PC-3 (cell line): ENCODE results near the gene TRPM2. TPM values are rescaled to one million over a fixed set of nuclear protein-coding genes. Genes with fewer than 3 reads are reported as not detected.

Source experiments
- ATAC-seq: fragments of 200-7000 bp; cut with Tn5 transposase; 2 replicates; pipeline ENCODE4 v1.9.1; 2020; ENCODE audit warnings: mild to moderate bottlenecking, moderate library complexity
- BruUV-seq: library from RNA; stranded (reverse); fragments of 400-500 nt; replicated peaks from 2 replicates; lab custom pipeline; 2021; lab: Mats Ljungman, UMichigan
- CTCF ChIA-PET: fragments of 300-600 bp; sonication (Branson Sonifier 250); formaldehyde crosslinking; loops from one replicate; lab custom pipeline; 2022; ENCODE audit warnings: antibody characterized with exemption; lab: Charles Lee
- POLR2A ChIA-PET: fragments of 300-600 bp; sonication (Branson Sonifier 250); formaldehyde crosslinking; loops from one replicate; lab custom pipeline; 2022; ENCODE audit warnings: antibody characterized with exemption; ENCODE audit not compliant: unreplicated experiment; lab: Charles Lee
- DNase-seq: peaks from one replicate; pipeline ENCODE4 v3.0.0-alpha.2; 2015
- H2AFZ ChIP-seq: fragments of 300-600 bp; sonication (generic); 2 replicates; pipeline ENCODE4 v1.6.0; 2016; ENCODE audit warnings: antibody characterized with exemption, low read length
- H3F3A ChIP-seq: fragments of 300-600 bp; sonication (generic); one replicate; pipeline ENCODE4 v1.6.0; 2017; ENCODE audit warnings: antibody characterized with exemption, low read length, control low read depth, mild to moderate bottlenecking; ENCODE audit not compliant: unreplicated experiment
- H3K27ac ChIP-seq: fragments of 300-600 bp; sonication (generic); 2 replicates; pipeline ENCODE4 v1.5.1; 2016; ENCODE audit warnings: mild to moderate bottlenecking, low read length
- H3K27me3 ChIP-seq: fragments of 300-600 bp; sonication (generic); 2 replicates; pipeline ENCODE4 v1.6.1; 2016; ENCODE audit warnings: low read length, mixed read lengths
- H3K36me3 ChIP-seq: fragments of 300-600 bp; sonication (generic); 2 replicates; pipeline ENCODE4 v1.6.1; 2016; ENCODE audit warnings: low read depth, mixed run types, low read length, mixed read lengths
- H3K4me1 ChIP-seq: fragments of 300-600 bp; sonication (generic); 2 replicates; pipeline ENCODE4 v1.5.1; 2016; ENCODE audit warnings: low read length; ENCODE audit not compliant: insufficient read depth
- H3K4me2 ChIP-seq: fragments of 300-600 bp; sonication (generic); 2 replicates; pipeline ENCODE4 v1.6.0; 2016; ENCODE audit warnings: low read length
- H3K4me3 ChIP-seq: fragments of 300-600 bp; sonication (generic); 2 replicates; pipeline ENCODE4 v1.5.1; 2016; ENCODE audit warnings: mild to moderate bottlenecking, low read length, mixed read lengths
- H3K79me2 ChIP-seq: fragments of 300-600 bp; sonication (generic); 2 replicates; pipeline ENCODE4 v1.6.1; 2017; ENCODE audit warnings: low read length, mixed read lengths
- H3K9ac ChIP-seq: fragments of 300-600 bp; sonication (generic); 2 replicates; pipeline ENCODE4 v1.6.0; 2016; ENCODE audit warnings: mild to moderate bottlenecking, low read length
- H3K9me2 ChIP-seq: fragments of 300-600 bp; sonication (generic); replicated peaks from 2 replicates; pipeline ENCODE4 v1.6.1; 2016; ENCODE audit warnings: mixed run types, low read length, mixed read lengths
- H3K9me3 ChIP-seq: fragments of 300-600 bp; sonication (generic); 2 replicates; pipeline ENCODE4 v1.6.1; 2016; ENCODE audit warnings: low read length, mixed read lengths
- H4K20me1 ChIP-seq: fragments of 300-600 bp; sonication (generic); 2 replicates; pipeline ENCODE4 v1.6.1; 2016; ENCODE audit warnings: low read length, mixed read lengths
- EZH2 ChIP-seq: fragments of 300-600 bp; sonication (generic); IDR thresholded peaks from one replicate; pipeline ENCODE4 v1.6.1; 2017; ENCODE audit warnings: antibody characterized with exemption, mild to moderate bottlenecking, low read length; ENCODE audit not compliant: unreplicated experiment
- EZH2phosphoT487 ChIP-seq: fragments of 300-600 bp; sonication (generic); IDR thresholded peaks from 2 replicates; pipeline ENCODE4 v1.6.1; 2018; ENCODE audit warnings: mild to moderate bottlenecking, antibody characterized with exemption, low read length, borderline replicate concordance
- intact Hi-C: fragments of 100-400 bp; cut with micrococcal nuclease; formaldehyde crosslinking; loops from 2 replicates; pipeline ENCODE4 v1.9.0; 2023
- total RNA-seq: library from RNA; depleted of rRNA; stranded (reverse); fragments of >200 nt; gene quantifications from 2 replicates; pipeline ENCODE4 v1.2.3, GENCODE V29; 2014
- TF ChIP-seq, protein P1 (sequence below): fragments of 300-600 bp; sonication (generic); conservative IDR thresholded peaks from 2 replicates; pipeline ENCODE4 v1.5.1; 2017; ENCODE audit warnings: antibody characterized with exemption, low read depth, mild to moderate bottlenecking, low read length

TRPM2 gene
- total RNA-seq, 1 experiment from 2014 or later, result 50.0 TPM

DNA sequence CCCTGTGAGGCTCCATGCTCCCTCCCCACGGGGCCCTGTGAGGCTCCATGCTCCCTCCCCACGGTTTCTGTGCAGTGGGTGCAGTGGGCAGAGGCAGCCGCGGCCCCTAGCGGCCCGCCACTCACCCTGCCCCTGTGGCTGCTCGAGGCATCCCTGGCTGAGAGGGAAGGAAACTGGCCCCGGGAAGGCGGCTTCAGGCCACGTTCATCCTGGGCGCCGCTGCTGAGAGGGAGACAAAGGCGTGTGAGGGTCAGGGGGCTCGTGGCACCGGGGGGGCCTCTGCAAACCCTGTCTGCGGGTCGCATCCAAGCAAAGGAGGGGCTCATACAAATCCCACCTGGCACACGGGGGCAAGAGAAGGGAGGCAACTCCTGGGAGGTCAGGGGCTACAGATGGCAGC, 22.7 kb upstream of the TRPM2 start:
- Histone ChIP-seq H3K36me3 (peaks cover 5% of the 10 kb centered on the region; the same call in 1 of the 2 replicates), H3K4me2 (no peak overlapping the region), H4K20me1 (no peaks in the 10 kb centered on the region), H3K27me3 (no peaks in the 10 kb centered on the region), H3K27ac (no peak overlapping the region), H3K9ac (no peak overlapping the region), H3K79me2 (no peaks in the 10 kb centered on the region), H3K9me2 (no peaks in the 10 kb centered on the region), H3K9me3 (no peaks in the 10 kb centered on the region), H3F3A (no peaks in the 10 kb centered on the region), H3K4me3 (no peak overlapping the region), H2AFZ (no peak overlapping the region), H3K4me1 (no peaks in the 10 kb centered on the region)
- ChIA-PET CTCF (interaction anchor here (0.6 kb wide), 1 partner anchor 8 kb away, joined by 3 read pairs; the partner anchor contains the start of gene CFAP410), POLR2A (no interaction called here)
- intact Hi-C loops, result loop anchor here (10.0 kb wide), 1 partner anchor 124 kb away; the partner anchor contains the start of gene LRRC3
- ATAC-seq, result no peak
- BruUV-seq, result no TSS peak
- TF ChIP-seq, protein P1, sequence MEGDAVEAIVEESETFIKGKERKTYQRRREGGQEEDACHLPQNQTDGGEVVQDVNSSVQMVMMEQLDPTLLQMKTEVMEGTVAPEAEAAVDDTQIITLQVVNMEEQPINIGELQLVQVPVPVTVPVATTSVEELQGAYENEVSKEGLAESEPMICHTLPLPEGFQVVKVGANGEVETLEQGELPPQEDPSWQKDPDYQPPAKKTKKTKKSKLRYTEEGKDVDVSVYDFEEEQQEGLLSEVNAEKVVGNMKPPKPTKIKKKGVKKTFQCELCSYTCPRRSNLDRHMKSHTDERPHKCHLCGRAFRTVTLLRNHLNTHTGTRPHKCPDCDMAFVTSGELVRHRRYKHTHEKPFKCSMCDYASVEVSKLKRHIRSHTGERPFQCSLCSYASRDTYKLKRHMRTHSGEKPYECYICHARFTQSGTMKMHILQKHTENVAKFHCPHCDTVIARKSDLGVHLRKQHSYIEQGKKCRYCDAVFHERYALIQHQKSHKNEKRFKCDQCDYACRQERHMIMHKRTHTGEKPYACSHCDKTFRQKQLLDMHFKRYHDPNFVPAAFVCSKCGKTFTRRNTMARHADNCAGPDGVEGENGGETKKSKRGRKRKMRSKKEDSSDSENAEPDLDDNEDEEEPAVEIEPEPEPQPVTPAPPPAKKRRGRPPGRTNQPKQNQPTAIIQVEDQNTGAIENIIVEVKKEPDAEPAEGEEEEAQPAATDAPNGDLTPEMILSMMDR, result no peak
- no peak for TF ChIP-seq EZH2phosphoT487
- TF ChIP-seq EZH2, result no peak
- DNase-seq, result no peak

DNA sequence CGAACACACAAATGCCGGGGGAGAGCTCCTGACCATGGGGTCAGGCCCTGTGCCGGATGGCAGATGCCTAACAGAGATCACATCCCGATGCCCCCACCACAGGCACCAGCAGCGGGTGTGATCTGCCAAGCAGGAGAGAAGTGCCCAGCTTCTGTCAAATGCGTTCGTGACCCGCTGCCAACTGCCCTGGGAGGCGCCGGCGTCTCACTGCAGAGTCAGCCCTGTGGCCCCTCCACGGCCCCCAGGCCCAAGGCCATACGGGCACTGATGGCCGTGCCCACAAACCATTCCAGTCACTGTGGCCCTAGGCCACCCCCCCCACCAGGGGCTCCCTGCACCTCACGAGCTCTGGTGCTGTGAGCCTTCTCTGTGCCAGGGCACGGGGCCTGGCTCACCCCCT, 22.2 kb upstream of the TRPM2 start:
- H3K9me3 ChIP-seq, result no peaks in the 10 kb centered on the region
- H3K9me2 ChIP-seq, result no peaks in the 10 kb centered on the region
- no peak for DNase-seq
- no peak for ATAC-seq
- intact Hi-C loops, result loop anchor here (10.0 kb wide), 1 partner anchor 124 kb away; the partner anchor contains the start of gene LRRC3
- no peak overlapping the region for H2AFZ ChIP-seq
- no peak overlapping the region for H3K4me3 ChIP-seq
- no peak for TF ChIP-seq EZH2phosphoT487
- TF ChIP-seq, protein P1, result no peak
- no peak for TF ChIP-seq EZH2
- no peak overlapping the region for H3K9ac ChIP-seq
- no peaks in the 10 kb centered on the region for H3K4me1 ChIP-seq
- H3K4me2 ChIP-seq, result no peak overlapping the region
- H3K27ac ChIP-seq, result no peak overlapping the region
- no peaks in the 10 kb centered on the region for H3F3A ChIP-seq
- CTCF ChIA-PET, result no interaction called here
- H3K79me2 ChIP-seq, result no peaks in the 10 kb centered on the region
- POLR2A ChIA-PET, result no interaction called here
- H4K20me1 ChIP-seq, result no peaks in the 10 kb centered on the region
- H3K36me3 ChIP-seq, result no peaks in the 10 kb centered on the region; the same call in 1 of the 2 replicates
- no TSS peak for BruUV-seq
- no peaks in the 10 kb centered on the region for H3K27me3 ChIP-seq

DNA sequence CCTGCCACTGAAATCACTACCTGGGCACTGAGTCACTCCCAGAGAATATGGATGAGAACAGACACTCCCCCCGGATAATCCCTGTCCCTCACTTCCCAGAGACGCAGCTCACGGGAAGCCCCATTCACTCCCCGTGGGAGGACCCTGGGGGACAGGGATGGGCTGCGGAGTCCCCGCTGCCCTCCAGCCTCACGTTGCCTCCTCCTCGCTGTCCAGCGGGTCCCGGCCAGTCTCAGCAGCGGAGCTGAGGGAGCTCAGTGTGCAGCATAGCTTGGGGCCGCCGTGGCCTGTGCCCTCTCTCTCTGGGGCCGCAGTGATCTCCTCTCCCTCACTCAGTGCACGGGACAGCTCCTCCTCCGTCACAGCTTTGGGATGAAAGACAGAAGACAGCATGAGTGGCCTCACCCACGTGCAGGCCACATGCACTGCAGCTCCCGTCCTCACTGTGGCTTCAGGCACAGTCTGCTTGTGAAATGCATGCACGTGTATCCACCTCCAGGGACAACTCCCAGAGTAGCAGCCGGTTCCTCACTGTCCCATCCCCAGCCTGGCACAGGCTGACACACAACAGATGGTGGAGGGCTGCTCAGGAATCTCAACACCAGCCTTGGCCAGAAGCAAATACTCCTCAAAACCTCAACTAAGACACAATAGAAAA, 21.6 kb upstream of the TRPM2 start:
- H3K9me3 ChIP-seq, result no peaks in the 10 kb centered on the region
- CTCF ChIA-PET, result no interaction called here
- intact Hi-C loops, result loop anchor here (10.0 kb wide), 1 partner anchor 123 kb away; the partner anchor contains the start of gene LRRC3
- DNase-seq (no peak), ATAC-seq (no peak)
- no peaks in the 10 kb centered on the region for H3F3A ChIP-seq
- no peak overlapping the region for H2AFZ ChIP-seq
- no peak overlapping the region for H3K4me3 ChIP-seq
- no peaks in the 10 kb centered on the region for H3K9me2 ChIP-seq
- H3K36me3 ChIP-seq, result no peaks in the 10 kb centered on the region; the same call in 1 of the 2 replicates
- H3K4me1 ChIP-seq, result no peaks in the 10 kb centered on the region
- no TSS peak for BruUV-seq
- no peaks in the 10 kb centered on the region for H3K27me3 ChIP-seq
- no peak overlapping the region for H3K4me2 ChIP-seq
- H3K27ac ChIP-seq, result no peak overlapping the region
- no peaks in the 10 kb centered on the region for H4K20me1 ChIP-seq
- H3K9ac ChIP-seq, result no peak overlapping the region
- POLR2A ChIA-PET, result no interaction called here
- TF ChIP-seq EZH2phosphoT487, result no peak
- H3K79me2 ChIP-seq, result no peaks in the 10 kb centered on the region
